Panc1 (cell line): ENCODE data around the gene NR1H3.

ENCODE experiments used
- CTCF ChIP-seq: fragments of 450-650 bp; IDR thresholded peaks from 2 replicates; pipeline ENCODE4 v1.5.1; 2017; ENCODE audit warnings: mild to moderate bottlenecking
- TCF7L2 ChIP-seq: IDR thresholded peaks from 2 replicates; pipeline ENCODE4 v1.6.1; 2011; ENCODE audit warnings: mild to moderate bottlenecking, low read depth, low read length, inconsistent platforms
- TF ChIP-seq, protein P1 (sequence below), 2 experiments: IDR thresholded peaks; 2 replicates each; pipeline ENCODE4 v1.6.1; 2011 to 2012; ENCODE audit warnings: low read depth in 2 of 2, control low read depth in 1 of 2, low read length in 1 of 2, mild to moderate bottlenecking in 1 of 2, moderate library complexity in 1 of 2; ENCODE audit not compliant: insufficient read depth in 1 of 2

- TF ChIP-seq CTCF (no peak), TCF7L2 (no peak)
- TF ChIP-seq, protein P1, sequence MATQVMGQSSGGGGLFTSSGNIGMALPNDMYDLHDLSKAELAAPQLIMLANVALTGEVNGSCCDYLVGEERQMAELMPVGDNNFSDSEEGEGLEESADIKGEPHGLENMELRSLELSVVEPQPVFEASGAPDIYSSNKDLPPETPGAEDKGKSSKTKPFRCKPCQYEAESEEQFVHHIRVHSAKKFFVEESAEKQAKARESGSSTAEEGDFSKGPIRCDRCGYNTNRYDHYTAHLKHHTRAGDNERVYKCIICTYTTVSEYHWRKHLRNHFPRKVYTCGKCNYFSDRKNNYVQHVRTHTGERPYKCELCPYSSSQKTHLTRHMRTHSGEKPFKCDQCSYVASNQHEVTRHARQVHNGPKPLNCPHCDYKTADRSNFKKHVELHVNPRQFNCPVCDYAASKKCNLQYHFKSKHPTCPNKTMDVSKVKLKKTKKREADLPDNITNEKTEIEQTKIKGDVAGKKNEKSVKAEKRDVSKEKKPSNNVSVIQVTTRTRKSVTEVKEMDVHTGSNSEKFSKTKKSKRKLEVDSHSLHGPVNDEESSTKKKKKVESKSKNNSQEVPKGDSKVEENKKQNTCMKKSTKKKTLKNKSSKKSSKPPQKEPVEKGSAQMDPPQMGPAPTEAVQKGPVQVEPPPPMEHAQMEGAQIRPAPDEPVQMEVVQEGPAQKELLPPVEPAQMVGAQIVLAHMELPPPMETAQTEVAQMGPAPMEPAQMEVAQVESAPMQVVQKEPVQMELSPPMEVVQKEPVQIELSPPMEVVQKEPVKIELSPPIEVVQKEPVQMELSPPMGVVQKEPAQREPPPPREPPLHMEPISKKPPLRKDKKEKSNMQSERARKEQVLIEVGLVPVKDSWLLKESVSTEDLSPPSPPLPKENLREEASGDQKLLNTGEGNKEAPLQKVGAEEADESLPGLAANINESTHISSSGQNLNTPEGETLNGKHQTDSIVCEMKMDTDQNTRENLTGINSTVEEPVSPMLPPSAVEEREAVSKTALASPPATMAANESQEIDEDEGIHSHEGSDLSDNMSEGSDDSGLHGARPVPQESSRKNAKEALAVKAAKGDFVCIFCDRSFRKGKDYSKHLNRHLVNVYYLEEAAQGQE (IDR thresholded peaks at IDR 0.05; ENCODE audit: insufficient read depth in 1 of 2, low read depth in 2 of 2, low read length in 1 of 2): no peak
Measured at GRCh38 chr11:47305734-47306483, 48.1 kb downstream of the NR1H3 start.
